HepG2 (cell line): ENCODE data around the gene NLRC3. TPM values are rescaled to one million over a fixed set of nuclear protein-coding genes. Genes with fewer than 3 reads are reported as not detected.

Source experiments
- ATAC-seq: fragments of 200-7000 bp; cut with Tn5 transposase; 3 replicates; pipeline ENCODE4 v1.9.1; 2020; ENCODE audit warnings: mild to moderate bottlenecking, moderate library complexity
- BruUV-seq: library from RNA; stranded (reverse); fragments of 400-500 nt; replicated peaks from 2 replicates; lab custom pipeline; 2021; lab: Mats Ljungman, UMichigan
- CTCF ChIA-PET: fragments of 300-600 bp; formaldehyde crosslinking; extraction: SDS; loops from one replicate; lab custom pipeline; 2021; ENCODE audit warnings: low total read pairs, inconsistent platforms, low intra/inter-chr PET ratio; lab: Yijun Ruan, JAX
- POLR2A ChIA-PET: fragments of 350-600 bp; sonication (Branson Sonifier 250); formaldehyde crosslinking; loops from one replicate; lab custom pipeline; 2020; ENCODE audit warnings: antibody characterized with exemption, inconsistent platforms; lab: Yijun Ruan, JAX
- DNase-seq: peaks from one replicate; pipeline ENCODE4 v3.0.0-alpha.2; 2015; ENCODE audit warnings: low spot score
- FAIRE-seq: peaks from 3 replicates; lab custom pipeline; 2011; peaks lifted over from hg19 to GRCh38; lab: Jason Lieb, UNC
- H2AFZ ChIP-seq: one replicate; pipeline ENCODE4 v1.6.1; 2011; ENCODE audit warnings: low read length, inconsistent platforms
- H3K27ac ChIP-seq: fragments of 300-600 bp; 3 replicates; pipeline ENCODE4 v1.8.0; 2011; ENCODE audit warnings: mixed run types, mild to moderate bottlenecking, mixed read lengths, low read length, inconsistent platforms; ENCODE audit not compliant: insufficient read depth; ENCODE audit errors: extremely low read length
- H3K27me3 ChIP-seq, 2 experiments: fragments of 200-600 bp in 1 of 2; 2 replicates in 1 of 2; 3 replicates in 1 of 2; pipeline versions ENCODE4 v1.6.0 to v1.8.0; 2011; ENCODE audit warnings: low read length in 2 of 2, mild to moderate bottlenecking in 2 of 2, moderate library complexity in 2 of 2, inconsistent platforms in 1 of 2; ENCODE audit not compliant: insufficient read depth in 2 of 2, control insufficient read depth in 1 of 2
- H3K36me3 ChIP-seq, 2 experiments: fragments of 200-600 bp in 1 of 2; replicated peaks in 1 of 2; 2 replicates in 1 of 2; 3 replicates in 1 of 2; pipeline versions ENCODE4 v1.5.1 to v1.8.0; 2011; ENCODE audit warnings: low read length in 2 of 2, inconsistent platforms in 1 of 2; ENCODE audit not compliant: insufficient read depth in 2 of 2, control insufficient read depth in 1 of 2
- H3K4me1 ChIP-seq: 2 replicates; pipeline ENCODE4 v1.5.1; 2012; ENCODE audit warnings: low read length, inconsistent platforms; ENCODE audit not compliant: insufficient read depth
- H3K4me2 ChIP-seq: 2 replicates; pipeline ENCODE4 v1.6.0; 2011; ENCODE audit warnings: low read depth, low read length, inconsistent platforms
- H3K4me3 ChIP-seq, 3 experiments: fragments of 200-600 bp in 1 of 3; sonication (generic), shearing (Covaris generic) in 1 of 3; replicated peaks in 1 of 3; 2 replicates each; pipeline ENCODE4 v1.5.1; 2011 to 2016; ENCODE audit warnings: low read length in 3 of 3, inconsistent platforms in 2 of 3, low read depth in 2 of 3, mild to moderate bottlenecking in 2 of 3, control low read depth in 1 of 3, mixed read lengths in 1 of 3; ENCODE audit not compliant: insufficient read depth in 1 of 3
- H3K79me2 ChIP-seq: one replicate; pipeline ENCODE4 v1.6.1; 2011; ENCODE audit warnings: low read length, inconsistent platforms; ENCODE audit not compliant: insufficient read depth
- H3K9ac ChIP-seq: 2 replicates; pipeline ENCODE4 v1.6.0; 2011; ENCODE audit warnings: mild to moderate bottlenecking, low read depth, low read length, inconsistent platforms; ENCODE audit not compliant: insufficient read depth
- H3K9me3 ChIP-seq: 2 replicates; pipeline ENCODE4 v1.5.1; 2012; ENCODE audit warnings: mild to moderate bottlenecking, low read length
- H4K20me1 ChIP-seq: 2 replicates; pipeline ENCODE4 v1.6.0; 2011; ENCODE audit warnings: inconsistent platforms, mild to moderate bottlenecking, low read length, moderate library complexity; ENCODE audit not compliant: insufficient read depth
- CHCHD3 ChIP-seq: sonication (generic); formaldehyde crosslinking; IDR thresholded peaks from 2 replicates; pipeline ENCODE4 v1.8.0; 2022; ENCODE audit warnings: mild to moderate bottlenecking, missing genetic modification reagents, moderate library complexity
- ISX ChIP-seq: sonication (generic); formaldehyde crosslinking; conservative IDR thresholded peaks from 2 replicates; pipeline ENCODE4 v1.5.0; 2020; ENCODE audit warnings: missing genetic modification reagents
- KAT8 ChIP-seq: IDR thresholded peaks from 2 replicates; pipeline ENCODE4 v1.6.1; 2016; ENCODE audit warnings: missing genetic modification reagents, missing compliant biosample characterization
- RCOR2 ChIP-seq: IDR thresholded peaks from 2 replicates; pipeline ENCODE4 v1.6.1; 2016; ENCODE audit warnings: missing biosample characterization, missing genetic modification reagents
- SOX5 ChIP-seq: IDR thresholded peaks from 2 replicates; pipeline ENCODE4 v1.6.1; 2016; ENCODE audit warnings: borderline replicate concordance
- SP2 ChIP-seq: sonication (generic); formaldehyde crosslinking; IDR thresholded peaks from 2 replicates; pipeline ENCODE4 v1.5.1; 2020; ENCODE audit warnings: mild to moderate bottlenecking, missing genetic modification reagents
- SRSF9 ChIP-seq: fragments of 200-400 bp; formaldehyde crosslinking; IDR thresholded peaks from 2 replicates; pipeline ENCODE4 v1.6.1; 2018; ENCODE audit warnings: borderline replicate concordance, mild to moderate bottlenecking, low read depth, low read length; ENCODE audit not compliant: insufficient read depth, poor library complexity, severe bottlenecking
- ZBTB7B ChIP-seq: sonication (generic); formaldehyde crosslinking; IDR thresholded peaks from 2 replicates; pipeline ENCODE4 v1.4.0; 2020; ENCODE audit warnings: missing genetic modification reagents
- ZNF121 ChIP-seq: sonication (generic); formaldehyde crosslinking; IDR thresholded peaks from 2 replicates; pipeline ENCODE4 v1.5.0; 2020; ENCODE audit warnings: mild to moderate bottlenecking, missing genetic modification reagents
- ZNF124 ChIP-seq: sonication (generic); formaldehyde crosslinking; IDR thresholded peaks from 2 replicates; pipeline ENCODE4 v1.4.0; 2020; ENCODE audit warnings: missing genetic modification reagents
- ZNF224 ChIP-seq: sonication (generic); formaldehyde crosslinking; IDR thresholded peaks from 2 replicates; pipeline ENCODE4 v1.5.0; 2020; ENCODE audit warnings: mild to moderate bottlenecking, missing genetic modification reagents
- ZNF260 ChIP-seq: sonication (generic); formaldehyde crosslinking; IDR thresholded peaks from 2 replicates; pipeline ENCODE4 v1.4.0; 2020; ENCODE audit warnings: missing genetic modification reagents, low read depth, mild to moderate bottlenecking, borderline replicate concordance
- ZNF510 ChIP-seq: sonication (generic); formaldehyde crosslinking; IDR thresholded peaks from 2 replicates; pipeline ENCODE4 v1.4.0; 2020; ENCODE audit warnings: low read depth, mild to moderate bottlenecking, missing genetic modification reagents
- ZNF839 ChIP-seq: sonication (generic); formaldehyde crosslinking; IDR thresholded peaks from 2 replicates; pipeline ENCODE4 v1.4.0; 2020; ENCODE audit warnings: missing genetic modification reagents, mild to moderate bottlenecking, borderline replicate concordance
- WGBS: methylation state at CpG from one replicate; pipeline ENCODE4 v1.1.6; 2017; ENCODE audit warnings: low lambda C conversion rate; 5-methylcytosine and 5-hydroxymethylcytosine counted together
- in situ Hi-C: cut with HindIII; loops from 2 replicates; pipeline ENCODE4 v1.10.0; 2017; ENCODE audit warnings: low pct_unique_long_range_greater_than_20kb; ENCODE audit not compliant: extremely low pct_ligation_motif_present
- intact Hi-C: fragments of 100-400 bp; cut with micrococcal nuclease; formaldehyde crosslinking; loops from one replicate; pipeline ENCODE4 v1.10.0; 2022; ENCODE audit not compliant: unreplicated experiment
- polyA plus RNA-seq, 8 experiments: library from polyadenylated mRNA; depleted of rRNA in 3 of 8; stranded (reverse) in 7 of 8; unstranded in 1 of 8; fragments of >200 nt; fragmentation: Illumina TruSeq in 4 of 8; extraction: Trizol in 4 of 8; gene quantifications; 2 replicates each; pipeline versions ENCODE4 v1.2.1 to v1.2.3, GENCODE V29; 2011 to 2016; ENCODE audit warnings: low read depth in 4 of 8, missing spikeins in 1 of 8, mixed read lengths in 1 of 8; ENCODE audit not compliant: insufficient read depth in 1 of 8
- total RNA-seq, 5 experiments: library from RNA; depleted of rRNA; stranded (reverse); fragments of >200 nt; fragmentation: Illumina TruSeq; extraction: Trizol; gene quantifications; 2 replicates each; pipeline ENCODE4 v1.2.3, GENCODE V29; 2016; ENCODE audit warnings: low read depth in 1 of 5
- TF ChIP-seq, protein P1 (sequence below): sonication (generic); formaldehyde crosslinking; IDR thresholded peaks from 2 replicates; pipeline ENCODE4 v1.5.0; 2020; ENCODE audit warnings: missing genetic modification reagents, mild to moderate bottlenecking, borderline replicate concordance
- TF ChIP-seq, protein P2 (sequence below): sonication (generic); formaldehyde crosslinking; IDR thresholded peaks from 2 replicates; pipeline ENCODE4 v1.4.0; 2020; ENCODE audit warnings: missing genetic modification reagents

NLRC3 gene
- total and polyA plus RNA-seq, 2 of the 13 experiments (the other 11 are each of a cell fraction or from before 2014, with no cell fraction given): not detected

DNA sequence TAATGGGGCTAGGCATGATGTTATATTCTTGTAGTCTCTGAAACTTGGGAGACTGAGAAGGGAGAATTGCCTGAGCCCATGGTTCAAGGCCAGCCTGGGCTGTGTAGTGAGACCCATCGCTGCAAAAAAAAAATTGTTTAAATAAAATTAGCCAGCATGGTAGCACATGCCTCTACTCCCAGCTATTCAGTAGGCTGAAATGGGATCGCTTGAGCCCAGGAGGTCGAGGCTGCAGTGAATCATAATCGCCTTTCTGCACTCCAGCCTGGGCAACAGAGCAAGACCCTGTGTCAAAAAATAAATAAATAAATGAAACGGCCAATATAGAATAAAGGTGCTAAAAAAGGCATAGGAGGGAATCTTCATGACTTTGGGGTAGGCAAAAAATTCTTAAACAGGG lies 48.1 kb upstream of the NLRC3 start:
- ATAC-seq: no peak
- H3K4me2 ChIP-seq: no peak overlapping the region
- 91% methylated on average over 5 of the region's 5 CpGs for WGBS
- H3K36me3 ChIP-seq: no peaks in the 10 kb centered on the region
- no peaks in the 10 kb centered on the region for H3K4me1 ChIP-seq
- H3K27ac ChIP-seq: no peak overlapping the region
- TF ChIP-seq ZNF121 (CRISPR knock-in tag) (0 out of 2 replicates have a peak, but pooled peaks have one; percentile 26), ZNF260 (no peak)
- no peaks in the 10 kb centered on the region for H3K27me3 ChIP-seq
- FAIRE-seq: no peak
- H3K9me3 ChIP-seq: no peaks in the 10 kb centered on the region
- no peak overlapping the region for H3K4me3 ChIP-seq
- in situ Hi-C loops: no loop called here
- CTCF ChIA-PET: no interaction called here
- peaks cover 6% of the 10 kb centered on the region for H3K79me2 ChIP-seq
- BruUV-seq: no TSS peak
- no peak overlapping the region for H2AFZ ChIP-seq
- no peak for DNase-seq
- POLR2A ChIA-PET: no interaction called here
- no peaks in the 10 kb centered on the region for H4K20me1 ChIP-seq
- intact Hi-C loops: no loop called here
- no peak overlapping the region for H3K9ac ChIP-seq

DNA sequence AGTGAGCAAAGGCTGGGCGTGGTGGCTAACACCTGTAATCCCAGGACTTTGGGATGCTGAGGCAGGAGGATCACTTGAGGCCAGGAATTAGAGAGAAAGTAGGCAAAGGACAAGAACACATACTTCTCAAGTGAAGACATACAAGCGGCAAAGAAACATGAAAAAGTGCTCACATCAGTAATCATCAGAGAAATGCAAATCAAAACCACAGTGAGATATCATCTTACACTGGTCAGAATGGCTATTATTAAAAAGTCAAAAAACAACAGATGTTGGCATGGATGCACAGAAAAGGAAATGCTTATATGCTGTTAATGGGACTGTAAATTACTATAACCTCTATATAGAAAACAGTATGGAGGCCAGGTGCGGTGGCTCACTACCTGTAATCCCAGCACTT lies 46.4 kb upstream of the NLRC3 start:
- CTCF ChIA-PET: no interaction called here
- Histone ChIP-seq H2AFZ (no peak overlapping the region), H3K27ac (no peak overlapping the region), H4K20me1 (no peaks in the 10 kb centered on the region), H3K27me3 (no peaks in the 10 kb centered on the region), H3K79me2 (peaks cover 3% of the 10 kb centered on the region), H3K36me3 (no peaks in the 10 kb centered on the region), H3K4me1 (no peaks in the 10 kb centered on the region), H3K4me2 (no peak overlapping the region), H3K9me3 (no peaks in the 10 kb centered on the region), H3K9ac (no peak overlapping the region), H3K4me3 (no peak overlapping the region)
- no TSS peak for BruUV-seq
- no peak for DNase-seq
- intact Hi-C loops: no loop called here
- no peak for ATAC-seq
- in situ Hi-C loops: no loop called here
- WGBS: 97% methylated on average over 3 of the region's 3 CpGs
- POLR2A ChIA-PET: no interaction called here
- FAIRE-seq: no peak
- TF ChIP-seq RCOR2 (CRISPR knock-in tag) (no peak), ZNF839 (CRISPR knock-in tag) (no peak), ZBTB7B (no peak), ZNF124 (CRISPR knock-in tag) (no peak), ZNF510 (CRISPR knock-in tag) (no peak), ZNF224 (no peak), ISX (no peak), CHCHD3 (CRISPR knock-in tag) (no peak), SRSF9 (no peak), SOX5 (CRISPR knock-in tag) (no peak), KAT8 (CRISPR knock-in tag) (no peak), SP2 (CRISPR knock-in tag) (no peak)
- TF ChIP-seq, protein P1, sequence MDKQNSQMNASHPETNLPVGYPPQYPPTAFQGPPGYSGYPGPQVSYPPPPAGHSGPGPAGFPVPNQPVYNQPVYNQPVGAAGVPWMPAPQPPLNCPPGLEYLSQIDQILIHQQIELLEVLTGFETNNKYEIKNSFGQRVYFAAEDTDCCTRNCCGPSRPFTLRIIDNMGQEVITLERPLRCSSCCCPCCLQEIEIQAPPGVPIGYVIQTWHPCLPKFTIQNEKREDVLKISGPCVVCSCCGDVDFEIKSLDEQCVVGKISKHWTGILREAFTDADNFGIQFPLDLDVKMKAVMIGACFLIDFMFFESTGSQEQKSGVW: no peak
- TF ChIP-seq, protein P2, sequence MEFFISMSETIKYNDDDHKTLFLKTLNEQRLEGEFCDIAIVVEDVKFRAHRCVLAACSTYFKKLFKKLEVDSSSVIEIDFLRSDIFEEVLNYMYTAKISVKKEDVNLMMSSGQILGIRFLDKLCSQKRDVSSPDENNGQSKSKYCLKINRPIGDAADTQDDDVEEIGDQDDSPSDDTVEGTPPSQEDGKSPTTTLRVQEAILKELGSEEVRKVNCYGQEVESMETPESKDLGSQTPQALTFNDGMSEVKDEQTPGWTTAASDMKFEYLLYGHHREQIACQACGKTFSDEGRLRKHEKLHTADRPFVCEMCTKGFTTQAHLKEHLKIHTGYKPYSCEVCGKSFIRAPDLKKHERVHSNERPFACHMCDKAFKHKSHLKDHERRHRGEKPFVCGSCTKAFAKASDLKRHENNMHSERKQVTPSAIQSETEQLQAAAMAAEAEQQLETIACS (CRISPR knock-in tag): no peak
